Measurements from ENCODE around the gene ADAM12.

Gene ADAM12

GRCh38 chr10:126223512-126224067 is 164.7 kb downstream of the ADAM12 start:
- no peak for DNase-seq (ENCODE audit: low read depth)
- TF ChIP-seq, protein P1, sequence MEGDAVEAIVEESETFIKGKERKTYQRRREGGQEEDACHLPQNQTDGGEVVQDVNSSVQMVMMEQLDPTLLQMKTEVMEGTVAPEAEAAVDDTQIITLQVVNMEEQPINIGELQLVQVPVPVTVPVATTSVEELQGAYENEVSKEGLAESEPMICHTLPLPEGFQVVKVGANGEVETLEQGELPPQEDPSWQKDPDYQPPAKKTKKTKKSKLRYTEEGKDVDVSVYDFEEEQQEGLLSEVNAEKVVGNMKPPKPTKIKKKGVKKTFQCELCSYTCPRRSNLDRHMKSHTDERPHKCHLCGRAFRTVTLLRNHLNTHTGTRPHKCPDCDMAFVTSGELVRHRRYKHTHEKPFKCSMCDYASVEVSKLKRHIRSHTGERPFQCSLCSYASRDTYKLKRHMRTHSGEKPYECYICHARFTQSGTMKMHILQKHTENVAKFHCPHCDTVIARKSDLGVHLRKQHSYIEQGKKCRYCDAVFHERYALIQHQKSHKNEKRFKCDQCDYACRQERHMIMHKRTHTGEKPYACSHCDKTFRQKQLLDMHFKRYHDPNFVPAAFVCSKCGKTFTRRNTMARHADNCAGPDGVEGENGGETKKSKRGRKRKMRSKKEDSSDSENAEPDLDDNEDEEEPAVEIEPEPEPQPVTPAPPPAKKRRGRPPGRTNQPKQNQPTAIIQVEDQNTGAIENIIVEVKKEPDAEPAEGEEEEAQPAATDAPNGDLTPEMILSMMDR (IDR thresholded peaks at IDR 0.05; ENCODE audit: low read length, missing control alignments), result no peak
- no peak overlapping the region for H3K4me3 ChIP-seq (replicated peaks; ENCODE audit: low read depth, low read length)

GRCh38 chr10:126222736-126223511 is 165.4 kb downstream of the ADAM12 start:
- H3K4me3 ChIP-seq (replicated peaks; ENCODE audit: low read depth, low read length), result no peak overlapping the region
- peak; percentile 69 for DNase-seq (ENCODE audit: low read depth)
- TF ChIP-seq, protein P1 (IDR thresholded peaks at IDR 0.05; ENCODE audit: low read length, missing control alignments), result no peak

DNA sequence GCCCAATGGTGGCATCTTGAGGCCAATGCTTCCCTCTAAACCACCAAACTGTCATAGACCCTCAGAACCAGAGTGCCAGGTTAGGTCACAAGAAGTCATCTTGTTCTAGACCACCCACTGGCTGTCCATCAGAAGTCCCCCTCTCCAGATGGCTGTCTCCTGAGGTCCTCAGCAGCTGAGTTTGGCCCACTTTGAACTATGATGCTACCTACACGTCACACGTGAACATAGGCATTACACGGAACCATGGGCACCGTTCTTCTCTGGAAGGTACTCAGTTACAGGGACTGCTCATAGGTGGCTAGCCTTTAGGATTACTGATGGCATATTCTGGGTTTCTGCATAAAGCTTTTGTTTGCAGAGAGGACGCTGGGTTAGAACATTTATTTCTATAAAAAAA is 166.4 kb downstream of the ADAM12 start:
- TF ChIP-seq, protein P1 (IDR thresholded peaks at IDR 0.05; ENCODE audit: low read length, missing control alignments), result no peak
- DNase-seq (ENCODE audit: low read depth), result no peak
- H3K4me3 ChIP-seq (replicated peaks; ENCODE audit: low read depth, low read length), result no peak overlapping the region

GRCh38 chr10:126218778-126219649 is 169.3 kb downstream of the ADAM12 start:
- DNase-seq (ENCODE audit: low read depth), result no peak
- TF ChIP-seq, protein P1 (IDR thresholded peaks at IDR 0.05; ENCODE audit: low read length, missing control alignments), result no peak
- H3K4me3 ChIP-seq (replicated peaks; ENCODE audit: low read depth, low read length), result no peak overlapping the region

- TF ChIP-seq, protein P1 (IDR thresholded peaks at IDR 0.05; ENCODE audit: low read length, missing control alignments), result no peak
- no peak for DNase-seq (ENCODE audit: low read depth)
Observed at GRCh38 chr10:126218174-126218573, 170.1 kb downstream of the ADAM12 start.

DNA sequence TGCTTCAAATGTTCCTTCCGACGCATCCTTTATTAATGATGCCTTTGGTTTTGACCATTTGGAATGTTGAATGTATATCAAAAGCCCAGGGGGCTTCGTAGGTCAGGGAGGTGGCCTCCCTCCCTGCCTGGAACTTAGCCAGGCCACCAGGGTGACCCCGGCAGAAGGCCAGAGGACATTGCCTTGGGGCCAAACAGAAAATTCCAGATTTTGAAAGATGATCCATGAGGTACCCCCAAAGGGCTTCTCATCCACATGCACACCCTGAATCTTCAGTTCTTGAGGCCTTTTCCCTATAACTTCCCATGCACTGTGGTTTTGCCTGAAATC is 171.7 kb downstream of the ADAM12 start:
- no peak for DNase-seq (ENCODE audit: low read depth)
- TF ChIP-seq, protein P1 (IDR thresholded peaks at IDR 0.05; ENCODE audit: low read length, missing control alignments), result no peak
- no peak overlapping the region for H3K4me3 ChIP-seq (replicated peaks; ENCODE audit: low read depth, low read length)

More at GRCh38 chr10:126218174-126218573, 170.1 kb downstream of the ADAM12 start:
- no peak overlapping the region for H3K4me3 ChIP-seq (replicated peaks; ENCODE audit: low read depth, low read length)
